ENCODE measurements around the gene SCGB1C2.

The SCGB1C2 gene

GRCh38 chr17:149897-150584 is 12.7 kb downstream of the SCGB1C2 start:
- POLR2A ChIA-PET, result interaction anchor here (0.5 kb wide), 1 partner anchor 1049 kb away, joined by 3 read pairs; no protein-coding TSS in a partner anchor
- peaks cover 0 to 5% (median 0%) of the 10 kb centered on the region in 5 experiments for H3K27me3 ChIP-seq (replicated peaks in 2 of 5; ENCODE audit: control insufficient read depth in 4 of 5, insufficient read depth in 5 of 5, low read length in 4 of 5)
- no peak for DNase-seq
- no peaks in the 10 kb centered on the region for H3K36me3 ChIP-seq (ENCODE audit: control insufficient read depth in 4 of 4, insufficient read depth in 4 of 4, low read length in 3 of 4)
- H3K27ac ChIP-seq (ENCODE audit: insufficient read depth in 1 of 2, low read depth in 1 of 2, low read length in 2 of 2, poor library complexity in 1 of 2, severe bottlenecking in 2 of 2), result no peak overlapping the region
- whole genome bisulfite sequencing (ENCODE audit: insufficient coverage), result 98% methylated on average over 8 of the region's 9 CpGs
- no peaks in the 10 kb centered on the region for H3K4me1 ChIP-seq (ENCODE audit: control extremely low read depth in 1 of 4, control insufficient read depth in 4 of 4, insufficient read depth in 4 of 4, low read length in 3 of 4)
- CTCF ChIA-PET, result interaction anchor here (1.0 to 2.9 kb wide), 4 partner anchors 9 to 550 kb away, joined by 3 to 10 read pairs (median 5); no protein-coding TSS in a partner anchor
- H3K9me3 ChIP-seq (ENCODE audit: control extremely low read depth in 1 of 5, control insufficient read depth in 4 of 5, insufficient read depth in 2 of 5, low read depth in 1 of 5, low read length in 4 of 5), result no peaks in the 10 kb centered on the region
- no peak overlapping the region for H3K4me3 ChIP-seq (ENCODE audit: control insufficient read depth in 1 of 7, extremely low read depth in 1 of 7, insufficient read depth in 4 of 7, low read depth in 2 of 7, low read length in 6 of 7)

- Histone ChIP-seq H3K36me3 (ENCODE audit: control insufficient read depth in 4 of 4, insufficient read depth in 4 of 4, low read length in 3 of 4) (no peaks in the 10 kb centered on the region), H3K9me3 (ENCODE audit: control extremely low read depth in 1 of 5, control insufficient read depth in 4 of 5, insufficient read depth in 2 of 5, low read depth in 1 of 5, low read length in 4 of 5) (no peaks in the 10 kb centered on the region), H3K4me3 (ENCODE audit: control insufficient read depth in 1 of 7, extremely low read depth in 1 of 7, insufficient read depth in 4 of 7, low read depth in 2 of 7, low read length in 6 of 7) (no peak overlapping the region), H3K27ac (ENCODE audit: insufficient read depth in 1 of 2, low read depth in 1 of 2, low read length in 2 of 2, poor library complexity in 1 of 2, severe bottlenecking in 2 of 2) (no peak overlapping the region), H3K4me1 (ENCODE audit: control extremely low read depth in 1 of 4, control insufficient read depth in 4 of 4, insufficient read depth in 4 of 4, low read length in 3 of 4) (no peaks in the 10 kb centered on the region), H3K27me3 (replicated peaks in 2 of 5; ENCODE audit: control insufficient read depth in 4 of 5, insufficient read depth in 5 of 5, low read length in 4 of 5) (peaks cover 0 to 8% (median 0%) of the 10 kb centered on the region in 5 experiments)
- 100% methylated on average over 2 of the region's 2 CpGs for WGBS (ENCODE audit: insufficient coverage)
- ChIA-PET CTCF (no interaction called here), POLR2A (no interaction called here)
- DNase-seq, result no peak
Observed at GRCh38 chr17:151004-151403, 13.6 kb downstream of the SCGB1C2 start.

- H3K27ac ChIP-seq (ENCODE audit: insufficient read depth in 1 of 2, low read depth in 1 of 2, low read length in 2 of 2, poor library complexity in 1 of 2, severe bottlenecking in 2 of 2), result no peak overlapping the region
- no peak for DNase-seq
- no peaks in the 10 kb centered on the region for H3K4me1 ChIP-seq (ENCODE audit: control extremely low read depth in 1 of 4, control insufficient read depth in 4 of 4, insufficient read depth in 4 of 4, low read length in 3 of 4)
- ChIA-PET POLR2A (no interaction called here), CTCF (no interaction called here)
- WGBS (ENCODE audit: insufficient coverage), result 89% methylated on average over 22 of the region's 26 CpGs
- H3K27me3 ChIP-seq (replicated peaks in 2 of 5; ENCODE audit: control insufficient read depth in 4 of 5, insufficient read depth in 5 of 5, low read length in 4 of 5), result peaks cover 0 to 8% (median 0%) of the 10 kb centered on the region in 5 experiments
- H3K9me3 ChIP-seq (ENCODE audit: control extremely low read depth in 1 of 5, control insufficient read depth in 4 of 5, insufficient read depth in 2 of 5, low read depth in 1 of 5, low read length in 4 of 5), result no peaks in the 10 kb centered on the region
- no peaks in the 10 kb centered on the region for H3K36me3 ChIP-seq (ENCODE audit: control insufficient read depth in 4 of 4, insufficient read depth in 4 of 4, low read length in 3 of 4)
- no peak overlapping the region for H3K4me3 ChIP-seq (ENCODE audit: control insufficient read depth in 1 of 7, extremely low read depth in 1 of 7, insufficient read depth in 4 of 7, low read depth in 2 of 7, low read length in 6 of 7)
Observed at GRCh38 chr17:151886-152859, 14.8 kb downstream of the SCGB1C2 start.

GRCh38 chr17:152860-153420 is 15.6 kb downstream of the SCGB1C2 start:
- H3K36me3 ChIP-seq (ENCODE audit: control insufficient read depth in 4 of 4, insufficient read depth in 4 of 4, low read length in 3 of 4), result no peaks in the 10 kb centered on the region
- H3K9me3 ChIP-seq (ENCODE audit: control extremely low read depth in 1 of 5, control insufficient read depth in 4 of 5, insufficient read depth in 2 of 5, low read depth in 1 of 5, low read length in 4 of 5), result no peaks in the 10 kb centered on the region
- 90% methylated on average over 8 of the region's 12 CpGs for WGBS (ENCODE audit: insufficient coverage)
- POLR2A ChIA-PET, result no interaction called here
- no peak overlapping the region for H3K4me3 ChIP-seq (ENCODE audit: control insufficient read depth in 1 of 7, extremely low read depth in 1 of 7, insufficient read depth in 4 of 7, low read depth in 2 of 7, low read length in 6 of 7)
- H3K4me1 ChIP-seq (ENCODE audit: control extremely low read depth in 1 of 4, control insufficient read depth in 4 of 4, insufficient read depth in 4 of 4, low read length in 3 of 4), result no peaks in the 10 kb centered on the region
- no peak for DNase-seq
- H3K27me3 ChIP-seq (replicated peaks in 2 of 5; ENCODE audit: control insufficient read depth in 4 of 5, insufficient read depth in 5 of 5, low read length in 4 of 5), result peaks cover 0 to 8% (median 0%) of the 10 kb centered on the region in 5 experiments
- CTCF ChIA-PET, result no interaction called here
- H3K27ac ChIP-seq (ENCODE audit: insufficient read depth in 1 of 2, low read depth in 1 of 2, low read length in 2 of 2, poor library complexity in 1 of 2, severe bottlenecking in 2 of 2), result no peak overlapping the region

- H3K9me3 ChIP-seq (ENCODE audit: control extremely low read depth in 1 of 5, control insufficient read depth in 4 of 5, insufficient read depth in 2 of 5, low read depth in 1 of 5, low read length in 4 of 5), result no peaks in the 10 kb centered on the region
- DNase-seq, result no peak
- no peaks in the 10 kb centered on the region for H3K4me1 ChIP-seq (ENCODE audit: control extremely low read depth in 1 of 4, control insufficient read depth in 4 of 4, insufficient read depth in 4 of 4, low read length in 3 of 4)
- H3K4me3 ChIP-seq (ENCODE audit: control insufficient read depth in 1 of 7, extremely low read depth in 1 of 7, insufficient read depth in 4 of 7, low read depth in 2 of 7, low read length in 6 of 7), result no peak overlapping the region
- H3K27ac ChIP-seq (ENCODE audit: insufficient read depth in 1 of 2, low read depth in 1 of 2, low read length in 2 of 2, poor library complexity in 1 of 2, severe bottlenecking in 2 of 2), result no peak overlapping the region
- POLR2A ChIA-PET, result no interaction called here
- H3K27me3 ChIP-seq (replicated peaks in 2 of 5; ENCODE audit: control insufficient read depth in 4 of 5, insufficient read depth in 5 of 5, low read length in 4 of 5), result peaks cover 0 to 8% (median 0%) of the 10 kb centered on the region in 5 experiments
- CTCF ChIA-PET, result interaction anchor here (0.9 kb wide), 1 partner anchor 11 kb away, joined by 3 read pairs; no protein-coding TSS in a partner anchor
- WGBS (ENCODE audit: insufficient coverage), result 94% methylated on average over 9 of the region's 9 CpGs
- H3K36me3 ChIP-seq (ENCODE audit: control insufficient read depth in 4 of 4, insufficient read depth in 4 of 4, low read length in 3 of 4), result no peaks in the 10 kb centered on the region
Observed at GRCh38 chr17:153851-154250, 16.5 kb downstream of the SCGB1C2 start.

- H3K9me3 ChIP-seq (ENCODE audit: control extremely low read depth in 1 of 5, control insufficient read depth in 4 of 5, insufficient read depth in 2 of 5, low read depth in 1 of 5, low read length in 4 of 5), result no peaks in the 10 kb centered on the region
- CTCF ChIA-PET, result interaction anchor here (1.7 kb wide), 1 partner anchor 154 kb away, joined by 6 read pairs; no protein-coding TSS in a partner anchor
- 96% methylated on average over 4 of the region's 7 CpGs for WGBS (ENCODE audit: insufficient coverage)
- H3K36me3 ChIP-seq (ENCODE audit: control insufficient read depth in 4 of 4, insufficient read depth in 4 of 4, low read length in 3 of 4), result no peaks in the 10 kb centered on the region
- POLR2A ChIA-PET, result no interaction called here
- H3K27me3 ChIP-seq (replicated peaks in 2 of 5; ENCODE audit: control insufficient read depth in 4 of 5, insufficient read depth in 5 of 5, low read length in 4 of 5), result peaks cover 0 to 3% (median 0%) of the 10 kb centered on the region in 5 experiments
- H3K4me1 ChIP-seq (ENCODE audit: control extremely low read depth in 1 of 4, control insufficient read depth in 4 of 4, insufficient read depth in 4 of 4, low read length in 3 of 4), result no peaks in the 10 kb centered on the region
- no peak overlapping the region for H3K27ac ChIP-seq (ENCODE audit: insufficient read depth in 1 of 2, low read depth in 1 of 2, low read length in 2 of 2, poor library complexity in 1 of 2, severe bottlenecking in 2 of 2)
- no peak for DNase-seq
- H3K4me3 ChIP-seq (ENCODE audit: control insufficient read depth in 1 of 7, extremely low read depth in 1 of 7, insufficient read depth in 4 of 7, low read depth in 2 of 7, low read length in 6 of 7), result no peak overlapping the region
Observed at GRCh38 chr17:155576-155975, 18.2 kb downstream of the SCGB1C2 start.
